Gastroesophageal sphincter (tissue), 4 donors: ENCODE data around the gene LRP1B. TPM values are rescaled to one million over a fixed set of nuclear protein-coding genes. Genes with fewer than 3 reads are reported as not detected.

Source experiments
- ATAC-seq: fragments of 150-250 bp; one replicate; pipeline ENCODE4 v1.9.1; 2016; ENCODE audit warnings: mild to moderate bottlenecking, moderate library complexity
- H3K27ac ChIP-seq, 4 donors: fragments of 200-600 bp; sonication (generic) in 3 of 4; 1 replicate in 3 of 4; 2 replicates in 1 of 4; pipeline ENCODE4 v1.5.1; 2016 to 2019
- H3K27me3 ChIP-seq: fragments of 200-600 bp; sonication (generic); one replicate; pipeline ENCODE4 v1.5.1; 2019
- H3K36me3 ChIP-seq, 2 donors: fragments of 200-600 bp; sonication (generic); one replicate each; pipeline ENCODE4 v1.5.1; 2019; ENCODE audit warnings: control low read depth in 1 of 2
- H3K4me1 ChIP-seq, 3 donors: fragments of 200-600 bp; sonication (generic); 1 replicate in 2 of 3; 2 replicates in 1 of 3; pipeline ENCODE4 v1.5.1; 2016 to 2019; ENCODE audit warnings: control low read depth in 2 of 3
- H3K4me3 ChIP-seq, 2 donors: fragments of 200-600 bp; sonication (generic); one replicate each; pipeline ENCODE4 v1.5.1; 2019; ENCODE audit warnings: mild to moderate bottlenecking in 1 of 2, moderate library complexity in 1 of 2
- H3K9me3 ChIP-seq, 3 donors: fragments of 200-600 bp; sonication (generic); one replicate each; pipeline ENCODE4 v1.5.1; 2017 to 2019; ENCODE audit warnings: control low read depth in 2 of 3
- EP300 ChIP-seq: sonication (generic); formaldehyde crosslinking; IDR thresholded peaks from one replicate; pipeline ENCODE4 v1.6.1; 2017; ENCODE audit warnings: antibody characterized with exemption, mild to moderate bottlenecking
- POLR2A ChIP-seq, 2 donors: fragments of 450-650 bp; IDR thresholded peaks; one replicate each; pipeline ENCODE4 v1.6.1; 2017; ENCODE audit warnings: antibody characterized with exemption in 2 of 2, mild to moderate bottlenecking in 2 of 2, moderate library complexity in 1 of 2
- POLR2AphosphoS5 ChIP-seq: sonication (generic); formaldehyde crosslinking; IDR thresholded peaks from one replicate; pipeline ENCODE4 v1.6.1; 2017; ENCODE audit warnings: antibody characterized with exemption
- WGBS, 2 donors: methylation state at CpG; one replicate each; pipeline ENCODE4 v1.1.5; 2018; ENCODE audit warnings: low coverage in 1 of 2; 5-methylcytosine and 5-hydroxymethylcytosine counted together
- total RNA-seq, 4 donors: library from RNA; depleted of rRNA; stranded (reverse); fragments of >200 nt; gene quantifications; one replicate each; pipeline ENCODE4 v1.1.0, GENCODE V29; 2016
- TF ChIP-seq, protein P1 (sequence below), 4 experiments: fragments of 200-600 bp in 2 of 4; fragments of 450-650 bp in 2 of 4; sonication (generic) in 1 of 4; IDR thresholded peaks; one replicate each; pipeline ENCODE4 v1.5.1; 2017 to 2019; ENCODE audit warnings: antibody characterized with exemption in 4 of 4, mild to moderate bottlenecking in 2 of 4, moderate library complexity in 2 of 4

LRP1B gene
- total RNA-seq, 4 donors from 2014 or later: 0.27 to 20.7 (median 3.2) TPM

DNA sequence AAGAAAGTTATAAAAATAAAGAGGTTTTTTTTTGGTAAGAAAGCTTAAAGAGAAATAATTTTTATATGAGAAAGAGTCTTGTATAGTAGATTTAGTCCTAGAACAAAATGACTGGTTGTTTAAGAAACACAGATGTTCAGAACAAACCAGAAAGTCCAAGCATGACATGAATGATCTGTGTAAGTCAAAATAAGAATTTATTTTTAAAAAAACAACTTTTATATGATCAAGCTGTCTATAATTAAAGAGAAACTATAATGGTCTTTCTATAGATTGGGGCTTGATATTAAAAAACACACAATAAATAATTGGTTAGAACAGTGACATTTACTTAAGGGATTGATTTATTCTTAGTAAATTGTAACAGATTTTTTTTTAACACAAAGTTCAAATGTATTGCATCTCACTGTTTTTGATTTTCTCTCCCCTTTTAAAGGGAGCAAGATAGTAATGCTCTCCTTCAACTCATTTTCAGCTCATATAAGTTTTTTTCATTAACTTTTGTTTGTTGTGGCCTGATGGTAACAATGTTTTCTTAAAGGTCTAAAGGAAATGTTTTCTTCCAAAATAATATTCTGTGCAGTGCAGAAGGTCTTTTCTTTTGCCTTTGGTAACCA, 1256.8 kb downstream of the LRP1B start:
- Histone ChIP-seq H3K4me3 (no peak overlapping the region), H3K4me1 (no peaks in the 10 kb centered on the region), H3K27ac (no peak overlapping the region), H3K9me3 (no peaks in the 10 kb centered on the region), H3K36me3 (no peaks in the 10 kb centered on the region), H3K27me3 (no peaks in the 10 kb centered on the region)
- no peak for ATAC-seq
- TF ChIP-seq, protein P1, sequence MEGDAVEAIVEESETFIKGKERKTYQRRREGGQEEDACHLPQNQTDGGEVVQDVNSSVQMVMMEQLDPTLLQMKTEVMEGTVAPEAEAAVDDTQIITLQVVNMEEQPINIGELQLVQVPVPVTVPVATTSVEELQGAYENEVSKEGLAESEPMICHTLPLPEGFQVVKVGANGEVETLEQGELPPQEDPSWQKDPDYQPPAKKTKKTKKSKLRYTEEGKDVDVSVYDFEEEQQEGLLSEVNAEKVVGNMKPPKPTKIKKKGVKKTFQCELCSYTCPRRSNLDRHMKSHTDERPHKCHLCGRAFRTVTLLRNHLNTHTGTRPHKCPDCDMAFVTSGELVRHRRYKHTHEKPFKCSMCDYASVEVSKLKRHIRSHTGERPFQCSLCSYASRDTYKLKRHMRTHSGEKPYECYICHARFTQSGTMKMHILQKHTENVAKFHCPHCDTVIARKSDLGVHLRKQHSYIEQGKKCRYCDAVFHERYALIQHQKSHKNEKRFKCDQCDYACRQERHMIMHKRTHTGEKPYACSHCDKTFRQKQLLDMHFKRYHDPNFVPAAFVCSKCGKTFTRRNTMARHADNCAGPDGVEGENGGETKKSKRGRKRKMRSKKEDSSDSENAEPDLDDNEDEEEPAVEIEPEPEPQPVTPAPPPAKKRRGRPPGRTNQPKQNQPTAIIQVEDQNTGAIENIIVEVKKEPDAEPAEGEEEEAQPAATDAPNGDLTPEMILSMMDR (IDR thresholded peaks at IDR 0.05): no peak
- TF ChIP-seq POLR2A (IDR thresholded peaks at IDR 0.05) (no peak), POLR2AphosphoS5 (no peak), EP300 (no peak)

DNA sequence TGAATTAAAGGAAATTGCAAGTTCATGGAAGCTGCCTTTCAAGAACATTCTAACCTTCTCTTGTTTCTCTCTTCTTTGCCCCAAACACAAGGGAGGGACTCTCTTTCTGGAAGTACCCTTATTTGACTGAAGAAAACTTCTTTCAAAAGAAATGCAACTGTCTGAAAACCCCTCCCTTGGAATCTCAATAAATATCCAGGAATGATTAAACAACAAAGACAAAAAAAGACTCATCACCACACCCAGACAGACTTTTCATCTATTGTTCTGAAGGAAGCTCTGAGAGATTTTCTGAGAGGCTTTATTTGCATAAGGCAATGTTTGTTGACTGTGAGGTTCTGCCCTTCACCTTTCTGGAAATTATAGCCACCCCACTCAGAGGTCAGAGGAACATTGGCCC, 1260.9 kb downstream of the LRP1B start:
- no peak for TF ChIP-seq POLR2A (IDR thresholded peaks at IDR 0.05)
- no peak for TF ChIP-seq EP300
- TF ChIP-seq, protein P1 (IDR thresholded peaks at IDR 0.05): no peak
- TF ChIP-seq POLR2AphosphoS5: no peak
- no peak overlapping the region for H3K27ac ChIP-seq
- no peaks in the 10 kb centered on the region for H3K9me3 ChIP-seq
- H3K4me3 ChIP-seq: no peak overlapping the region
- H3K36me3 ChIP-seq: no peaks in the 10 kb centered on the region
- ATAC-seq: no peak
- no peaks in the 10 kb centered on the region for H3K4me1 ChIP-seq
- no peaks in the 10 kb centered on the region for H3K27me3 ChIP-seq

DNA sequence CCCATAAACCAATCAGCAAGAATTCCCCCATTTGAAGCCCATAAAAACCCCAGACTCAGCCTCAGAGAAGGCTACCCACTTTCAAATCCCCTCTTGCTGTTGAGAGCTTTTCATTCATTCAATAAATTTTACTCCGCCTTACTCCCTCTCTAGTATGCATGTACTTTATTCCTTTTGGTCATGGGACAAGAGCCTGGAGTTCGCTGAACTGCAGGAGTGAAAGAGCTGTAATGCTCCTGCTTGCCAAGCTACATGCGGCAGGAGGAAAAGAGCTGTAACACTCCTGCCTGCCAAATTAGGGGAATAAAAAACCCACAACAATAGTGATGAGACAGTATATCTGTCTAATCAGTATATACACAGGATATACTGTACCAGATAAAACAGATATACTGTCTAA, 1261.7 kb downstream of the LRP1B start:
- Histone ChIP-seq H3K9me3 (no peaks in the 10 kb centered on the region), H3K27me3 (no peaks in the 10 kb centered on the region), H3K27ac (no peak overlapping the region), H3K4me1 (no peaks in the 10 kb centered on the region), H3K36me3 (no peaks in the 10 kb centered on the region), H3K4me3 (no peak overlapping the region)
- TF ChIP-seq, protein P1 (IDR thresholded peaks at IDR 0.05): no peak
- TF ChIP-seq POLR2A (IDR thresholded peaks at IDR 0.05) (no peak), POLR2AphosphoS5 (no peak), EP300 (no peak)
- WGBS, 2 donors: 82% methylated on average over 2 of the region's 3 CpGs; no CpG with 5 or more reads in 1 of the 2 donors
- no peak for ATAC-seq

DNA sequence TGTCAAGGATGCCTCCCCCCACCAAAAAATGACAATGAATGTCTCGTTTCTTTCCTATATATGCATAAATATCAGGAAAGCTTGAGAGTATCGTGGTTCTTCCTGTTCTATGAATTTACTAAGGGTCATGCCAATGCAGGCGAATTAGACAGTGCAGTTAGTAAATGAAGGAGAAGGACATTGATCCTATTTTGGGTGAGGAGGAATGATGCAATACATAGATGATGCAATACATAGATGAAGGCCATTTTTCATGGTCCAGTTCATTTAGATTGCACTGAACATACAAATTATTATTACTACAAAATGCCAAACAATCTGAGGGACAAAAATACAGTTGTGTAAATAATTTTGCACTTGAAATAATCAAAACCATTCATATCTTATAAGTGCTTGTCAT, 1265.0 kb downstream of the LRP1B start:
- Histone ChIP-seq H3K27me3 (no peaks in the 10 kb centered on the region), H3K27ac (no peak overlapping the region), H3K4me1 (no peaks in the 10 kb centered on the region), H3K4me3 (no peak overlapping the region), H3K9me3 (no peaks in the 10 kb centered on the region), H3K36me3 (no peaks in the 10 kb centered on the region)
- TF ChIP-seq POLR2AphosphoS5: no peak
- TF ChIP-seq, protein P1 (IDR thresholded peaks at IDR 0.05): no peak
- ATAC-seq: no peak
- WGBS, 2 donors: 78 to 80% methylated on average over 3 of the region's 3 CpGs

DNA sequence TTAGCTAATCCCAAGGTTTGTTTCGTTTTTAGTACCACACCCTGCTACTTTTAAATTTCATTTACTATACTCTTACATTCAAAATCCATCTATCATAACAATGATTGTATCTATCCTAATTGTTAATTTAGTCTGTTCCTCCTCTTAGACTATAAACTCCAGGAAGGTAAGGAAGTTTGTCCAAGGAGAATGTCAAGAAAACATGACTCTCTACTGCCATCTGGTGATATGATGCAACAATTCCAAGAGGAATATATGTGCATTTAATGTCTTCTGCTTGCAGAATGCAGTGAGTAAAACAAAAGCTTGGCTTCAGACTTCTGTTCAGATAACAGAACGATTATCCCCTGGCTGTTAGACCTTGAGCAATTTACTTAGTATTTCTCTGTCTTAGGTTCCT, 1267.1 kb downstream of the LRP1B start:
- WGBS, 2 donors: 51 to 69% methylated on average over 2 of the region's 2 CpGs
- H3K4me3 ChIP-seq: no peak overlapping the region
- no peak overlapping the region for H3K27ac ChIP-seq
- no peak for TF ChIP-seq POLR2A (IDR thresholded peaks at IDR 0.05)
- no peak for TF ChIP-seq POLR2AphosphoS5
- TF ChIP-seq, protein P1 (IDR thresholded peaks at IDR 0.05): no peak
- TF ChIP-seq EP300: no peak
- H3K27me3 ChIP-seq: no peaks in the 10 kb centered on the region
- no peaks in the 10 kb centered on the region for H3K4me1 ChIP-seq
- ATAC-seq: no peak
- H3K9me3 ChIP-seq: no peaks in the 10 kb centered on the region
- H3K36me3 ChIP-seq: no peaks in the 10 kb centered on the region
